Stomach smooth muscle (tissue), 2 donors: ENCODE results near the gene RALA.

Source experiments
- H3K27ac ChIP-seq: one replicate; pipeline ENCODE4 v1.7.0; 2013; ENCODE audit warnings: mild to moderate bottlenecking, low read length, inconsistent platforms
- H3K27me3 ChIP-seq, 2 donors: one replicate each; pipeline ENCODE4 v1.7.0; 2013; ENCODE audit warnings: low read length in 2 of 2; ENCODE audit not compliant: insufficient read depth in 2 of 2, control insufficient read depth in 1 of 2
- H3K36me3 ChIP-seq, 2 donors: one replicate each; pipeline ENCODE4 v1.7.0; 2013; ENCODE audit warnings: low read length in 2 of 2; ENCODE audit not compliant: control insufficient read depth in 2 of 2, insufficient read depth in 2 of 2
- H3K4me1 ChIP-seq: one replicate; pipeline ENCODE4 v1.7.0; 2013; ENCODE audit warnings: low read length; ENCODE audit not compliant: control insufficient read depth, insufficient read depth
- H3K4me3 ChIP-seq, 2 donors: one replicate each; pipeline ENCODE4 v1.7.0; 2013; ENCODE audit warnings: low read length in 2 of 2
- H3K9ac ChIP-seq, 2 donors: one replicate each; pipeline ENCODE4 v1.7.0; 2013; ENCODE audit warnings: low read length in 2 of 2, mild to moderate bottlenecking in 1 of 2
- H3K9me3 ChIP-seq, 2 donors: one replicate each; pipeline ENCODE4 v1.7.0; 2013; ENCODE audit warnings: low read length in 2 of 2; ENCODE audit not compliant: control insufficient read depth in 2 of 2
- donor health status: healthy.
- donor health status: Pancreatic carcinoma.

The RALA gene

DNA sequence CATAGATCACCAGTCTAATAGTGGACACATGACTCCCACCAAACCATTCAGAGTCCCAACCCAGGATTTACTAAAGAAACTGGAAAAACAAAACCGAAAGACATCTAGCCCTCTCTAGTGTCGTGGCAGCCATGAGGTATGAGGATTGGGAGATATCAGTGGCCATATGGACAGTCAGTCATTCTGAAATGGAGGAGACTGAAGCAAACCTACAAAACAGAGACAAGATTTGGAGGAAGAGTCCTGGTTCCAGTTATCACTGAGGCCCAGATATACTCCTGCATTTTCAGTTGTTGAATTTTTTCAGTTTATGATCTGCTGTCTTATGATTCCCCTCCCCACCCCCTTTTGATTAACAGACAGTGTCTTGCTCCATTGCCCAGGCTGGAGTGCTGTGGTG lies 9.1 kb upstream of the RALA start:
- H3K27me3 ChIP-seq, result peaks cover 7 to 10% of the 10 kb centered on the region in 2 donors
- no peaks in the 10 kb centered on the region for H3K36me3 ChIP-seq
- no peak overlapping the region for H3K9ac ChIP-seq
- H3K27ac ChIP-seq, result no peak overlapping the region
- peaks cover 2% of the 10 kb centered on the region for H3K4me1 ChIP-seq
- no peaks in the 10 kb centered on the region for H3K9me3 ChIP-seq
- no peak overlapping the region for H3K4me3 ChIP-seq

GRCh38 chr7:39615350-39615975 lies 7.9 kb upstream of the RALA start:
- H3K27ac ChIP-seq, result no peak overlapping the region
- H3K4me1 ChIP-seq, result no peaks in the 10 kb centered on the region
- no peaks in the 10 kb centered on the region for H3K36me3 ChIP-seq
- peaks cover 4% of the 10 kb centered on the region in 2 donors for H3K27me3 ChIP-seq
- H3K9ac ChIP-seq, result no peak overlapping the region
- no peaks in the 10 kb centered on the region for H3K9me3 ChIP-seq
- H3K4me3 ChIP-seq, result no peak overlapping the region

DNA sequence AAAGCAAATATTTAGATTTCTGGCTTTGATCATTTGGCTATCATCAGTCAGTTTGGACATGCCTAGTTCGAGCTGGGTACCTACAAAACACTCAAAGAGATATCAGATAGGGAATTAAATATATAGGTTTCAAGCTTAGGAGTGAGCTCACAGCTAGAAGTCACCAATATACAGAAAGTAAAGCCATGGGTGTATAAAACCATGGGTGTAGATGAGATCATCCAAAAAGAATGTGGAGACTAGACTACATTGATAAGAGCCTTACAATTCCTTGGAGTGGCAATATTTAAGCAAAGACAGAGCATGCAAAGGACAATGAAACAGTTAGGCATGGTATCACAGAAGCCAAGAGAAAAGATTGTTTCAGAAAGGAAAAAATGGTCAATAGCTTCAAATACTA lies 7.2 kb upstream of the RALA start:
- no peak overlapping the region for H3K4me3 ChIP-seq
- no peaks in the 10 kb centered on the region for H3K36me3 ChIP-seq
- no peak overlapping the region for H3K9ac ChIP-seq
- H3K4me1 ChIP-seq, result no peaks in the 10 kb centered on the region
- no peak overlapping the region for H3K27ac ChIP-seq
- H3K9me3 ChIP-seq, result no peaks in the 10 kb centered on the region
- peaks cover 4% of the 10 kb centered on the region in 2 donors for H3K27me3 ChIP-seq

GRCh38 chr7:39617005-39617404 lies 6.4 kb upstream of the RALA start:
- Histone ChIP-seq H3K36me3 (no peaks in the 10 kb centered on the region), H3K9me3 (no peaks in the 10 kb centered on the region), H3K9ac (no peak overlapping the region), H3K4me3 (no peak overlapping the region), H3K27me3 (peaks cover 4% of the 10 kb centered on the region in 2 donors), H3K4me1 (no peaks in the 10 kb centered on the region), H3K27ac (no peak overlapping the region)

- Histone ChIP-seq H3K9me3 (no peaks in the 10 kb centered on the region), H3K27me3 (peaks cover 0 to 2% of the 10 kb centered on the region in 2 donors), H3K4me3 (no peak overlapping the region), H3K4me1 (peaks cover 4% of the 10 kb centered on the region), H3K27ac (no peak overlapping the region), H3K9ac (no peak overlapping the region), H3K36me3 (no peaks in the 10 kb centered on the region)
Measured at GRCh38 chr7:39618868-39619267, 4.5 kb upstream of the RALA start.

- Histone ChIP-seq H3K4me3 (no peak overlapping the region), H3K27me3 (no peaks in the 10 kb centered on the region), H3K9ac (no peak overlapping the region), H3K9me3 (no peaks in the 10 kb centered on the region), H3K4me1 (peaks cover 8% of the 10 kb centered on the region), H3K27ac (no peak overlapping the region), H3K36me3 (no peaks in the 10 kb centered on the region)
Measured at GRCh38 chr7:39620486-39620885, 2.9 kb upstream of the RALA start.

- H3K4me1 ChIP-seq, result peaks cover 8% of the 10 kb centered on the region
- H3K27me3 ChIP-seq, result no peaks in the 10 kb centered on the region
- no peaks in the 10 kb centered on the region for H3K36me3 ChIP-seq
- no peaks in the 10 kb centered on the region for H3K9me3 ChIP-seq
- H3K9ac ChIP-seq, result no peak overlapping the region
- no peak overlapping the region for H3K4me3 ChIP-seq
- no peak overlapping the region for H3K27ac ChIP-seq
Measured at GRCh38 chr7:39621261-39621660, 2.1 kb upstream of the RALA start.

DNA sequence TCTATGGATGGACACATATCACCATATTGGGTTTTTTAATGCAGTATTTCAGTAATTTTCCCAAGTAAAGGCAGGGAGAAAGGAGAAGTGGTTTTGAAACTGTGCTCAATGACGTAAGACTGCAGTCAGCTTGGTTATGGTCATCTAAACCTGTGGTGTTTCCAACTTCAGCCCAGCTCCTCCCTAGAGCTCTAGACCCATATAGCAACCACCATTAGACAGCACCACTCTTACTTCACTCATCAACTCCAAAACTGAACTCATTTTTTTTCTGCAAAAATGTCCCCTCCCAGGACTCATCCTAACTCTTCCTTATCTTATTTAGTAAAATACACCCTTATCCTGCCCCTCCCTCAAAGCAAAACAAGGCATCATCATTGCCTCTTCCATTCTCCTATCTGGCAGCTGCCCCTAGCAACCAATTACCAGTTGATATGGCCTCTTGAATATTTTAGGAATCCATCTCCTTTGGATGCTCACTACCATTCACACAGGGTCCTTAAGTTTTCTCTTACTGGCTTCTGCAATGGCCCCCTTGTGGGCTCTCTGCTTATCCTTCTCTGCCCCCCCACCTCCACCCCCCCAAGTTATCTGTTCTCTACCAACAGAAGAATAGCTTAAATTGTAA lies 1.5 kb upstream of the RALA start:
- no peak overlapping the region for H3K9ac ChIP-seq
- H3K27me3 ChIP-seq, result no peaks in the 10 kb centered on the region
- H3K27ac ChIP-seq, result no peak overlapping the region
- no peaks in the 10 kb centered on the region for H3K9me3 ChIP-seq
- no peaks in the 10 kb centered on the region for H3K36me3 ChIP-seq
- H3K4me3 ChIP-seq, result no peak overlapping the region
- peaks cover 8% of the 10 kb centered on the region for H3K4me1 ChIP-seq

GRCh38 chr7:39622609-39623008 lies 763 bp upstream of the RALA start:
- H3K4me3 ChIP-seq, result peak overlapping the region; percentile 82 to 86
- H3K4me1 ChIP-seq, result peaks cover 8% of the 10 kb centered on the region
- no peaks in the 10 kb centered on the region for H3K9me3 ChIP-seq
- peak overlapping the region; percentile 90 to 96 for H3K9ac ChIP-seq
- H3K27me3 ChIP-seq, result no peaks in the 10 kb centered on the region
- H3K27ac ChIP-seq, result peak overlapping the region; percentile 84
- no peaks in the 10 kb centered on the region for H3K36me3 ChIP-seq

GRCh38 chr7:39623732-39624441 lies 515 bp downstream of the RALA start:
- Histone ChIP-seq H3K9me3 (no peaks in the 10 kb centered on the region), H3K4me1 (peaks cover 8% of the 10 kb centered on the region), H3K36me3 (no peaks in the 10 kb centered on the region), H3K9ac (peak overlapping the region; percentile 71 to 96), H3K27me3 (no peaks in the 10 kb centered on the region), H3K27ac (peak overlapping the region; percentile 84), H3K4me3 (peak overlapping the region; percentile 82 to 86)

GRCh38 chr7:39624442-39624807 lies 1.1 kb downstream of the RALA start:
- H3K9me3 ChIP-seq, result no peaks in the 10 kb centered on the region
- H3K27ac ChIP-seq, result no peak overlapping the region
- H3K4me1 ChIP-seq, result peaks cover 8% of the 10 kb centered on the region
- H3K27me3 ChIP-seq, result no peaks in the 10 kb centered on the region
- no peaks in the 10 kb centered on the region for H3K36me3 ChIP-seq
- peak overlapping the region; percentile 71 to 96 for H3K9ac ChIP-seq
- H3K4me3 ChIP-seq, result peak overlapping the region; percentile 82 to 86
